HL-60 (cell line): ENCODE data around the gene ARHGEF37.

Experiments used
- CTCF ChIP-seq: IDR thresholded peaks from one replicate; pipeline ENCODE4 v1.5.1; 2011; ENCODE audit warnings: low read length, control low read depth, inconsistent platforms; ENCODE audit not compliant: insufficient read depth
- REST ChIP-seq: IDR thresholded peaks from 2 replicates; pipeline ENCODE4 v1.6.1; 2012; ENCODE audit warnings: low read depth; ENCODE audit not compliant: insufficient replicate concordance

DNA sequence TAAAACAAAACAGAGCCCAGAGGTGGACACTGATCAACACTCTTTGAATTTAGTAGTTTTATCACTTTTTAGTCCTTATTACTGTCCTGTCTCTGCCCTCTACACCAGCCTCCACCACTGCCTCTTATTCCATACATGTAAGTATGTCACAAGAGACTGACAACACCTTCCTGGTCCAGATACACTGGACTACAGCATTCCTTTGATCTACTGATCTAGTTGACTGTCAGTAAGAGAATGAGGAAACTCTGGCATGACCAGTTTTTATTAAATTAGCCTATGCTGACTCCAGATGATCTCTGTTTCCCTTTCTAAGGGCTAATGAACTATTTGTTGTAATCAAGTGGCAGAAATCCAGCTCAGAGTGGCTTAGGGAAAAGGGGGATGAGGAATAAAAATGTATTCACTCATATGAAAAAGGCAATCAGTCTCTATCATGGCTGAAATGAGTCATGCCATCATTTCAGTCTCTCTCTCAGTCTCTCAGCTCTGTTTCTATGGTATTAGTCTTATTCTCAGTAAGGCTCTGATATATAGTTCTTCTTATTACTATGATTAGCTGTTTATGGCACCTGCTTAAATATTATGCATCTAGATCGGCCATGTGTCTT is 5.5 kb downstream of the ARHGEF37 start:
- TF ChIP-seq REST, result no peak
- TF ChIP-seq CTCF, result no peak
